Measurements from ENCODE around the gene F12.
"Not testable (repeated sequence)": the region's sequence is repeated elsewhere in the genome, so short reads cannot be mapped to it uniquely, and the experiment has no call there.

The F12 gene

DNA sequence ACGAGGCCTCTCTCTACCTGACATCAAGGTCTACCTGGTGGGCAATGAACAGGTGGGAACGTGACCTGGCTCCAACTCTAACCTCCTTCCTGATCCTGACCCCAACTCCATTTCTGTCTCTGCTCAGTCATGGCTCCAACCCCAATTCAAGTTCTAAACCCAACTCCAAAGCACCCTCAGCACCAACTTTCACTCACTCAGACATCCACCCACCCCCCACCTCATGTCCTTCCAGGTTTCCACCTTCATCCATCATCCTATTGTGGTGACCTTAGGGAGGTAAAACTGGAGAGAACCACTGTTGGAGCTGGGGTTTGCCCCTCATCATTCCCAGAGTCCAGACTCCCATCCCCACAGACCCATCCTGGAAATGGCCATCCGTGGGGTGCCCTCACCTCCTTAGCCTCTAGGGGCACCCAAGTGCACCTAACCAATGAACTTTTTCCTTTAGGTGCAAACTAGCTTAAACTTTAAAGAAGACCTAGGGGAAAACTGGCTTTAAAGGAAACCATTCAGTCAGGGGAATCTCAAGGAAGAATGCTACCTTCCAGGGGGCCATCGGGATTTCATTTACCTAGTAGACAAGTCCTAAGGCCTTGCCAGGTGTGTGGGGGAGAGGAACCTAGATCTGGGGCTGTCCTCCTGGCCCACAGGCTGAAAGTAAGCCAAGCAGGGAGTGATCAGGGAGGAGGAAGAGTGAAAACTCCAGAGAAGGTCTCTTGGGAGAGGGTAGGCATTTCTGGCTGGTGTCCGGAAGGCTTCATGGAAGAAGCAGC, 40.3 kb downstream of the F12 start:
- DNase-seq (ENCODE audit: low read depth) = no peak

DNA sequence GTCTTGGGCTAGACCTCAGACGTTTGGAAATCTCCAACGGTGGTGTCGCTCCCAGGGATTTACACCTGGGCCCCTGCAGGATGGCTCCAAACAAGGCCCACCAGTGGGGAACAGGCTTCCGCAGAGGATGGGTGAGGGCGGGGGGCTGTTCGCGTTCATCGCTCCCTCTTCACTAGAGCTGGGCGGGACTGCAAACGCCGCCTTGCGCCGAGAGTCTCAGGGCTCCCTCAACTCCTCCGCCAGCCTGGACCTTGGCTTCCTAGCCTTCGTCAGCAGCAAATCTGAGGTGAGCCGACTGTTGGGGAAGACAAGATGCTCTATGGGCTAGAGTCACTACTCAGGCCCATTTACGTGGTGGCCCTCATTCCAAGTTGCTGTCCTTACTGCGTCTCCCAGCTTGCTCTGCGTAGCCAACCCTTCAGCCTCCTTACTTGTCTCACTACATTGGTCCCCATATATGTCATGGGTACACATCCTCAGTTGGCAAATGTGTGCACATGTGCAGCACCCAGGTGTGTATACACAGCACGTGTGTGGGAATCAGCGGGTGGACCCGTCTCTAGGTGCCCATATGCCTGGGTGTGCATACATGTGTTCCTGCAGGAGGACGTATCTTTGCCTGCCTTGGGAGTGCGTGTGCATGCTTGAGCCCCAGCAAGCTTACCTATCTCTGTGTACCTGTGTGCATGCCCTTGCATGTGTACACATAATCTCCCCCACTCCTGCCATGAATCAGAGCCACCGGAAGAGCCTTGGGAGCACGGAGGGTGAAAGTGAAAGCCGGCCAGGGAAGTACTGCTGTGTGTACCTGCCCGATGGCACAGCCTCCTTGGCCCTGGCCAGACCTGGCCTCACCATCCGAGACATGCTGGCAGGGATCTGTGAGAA, 41.1 kb downstream of the F12 start:
- no peak for DNase-seq (ENCODE audit: low read depth)

DNA sequence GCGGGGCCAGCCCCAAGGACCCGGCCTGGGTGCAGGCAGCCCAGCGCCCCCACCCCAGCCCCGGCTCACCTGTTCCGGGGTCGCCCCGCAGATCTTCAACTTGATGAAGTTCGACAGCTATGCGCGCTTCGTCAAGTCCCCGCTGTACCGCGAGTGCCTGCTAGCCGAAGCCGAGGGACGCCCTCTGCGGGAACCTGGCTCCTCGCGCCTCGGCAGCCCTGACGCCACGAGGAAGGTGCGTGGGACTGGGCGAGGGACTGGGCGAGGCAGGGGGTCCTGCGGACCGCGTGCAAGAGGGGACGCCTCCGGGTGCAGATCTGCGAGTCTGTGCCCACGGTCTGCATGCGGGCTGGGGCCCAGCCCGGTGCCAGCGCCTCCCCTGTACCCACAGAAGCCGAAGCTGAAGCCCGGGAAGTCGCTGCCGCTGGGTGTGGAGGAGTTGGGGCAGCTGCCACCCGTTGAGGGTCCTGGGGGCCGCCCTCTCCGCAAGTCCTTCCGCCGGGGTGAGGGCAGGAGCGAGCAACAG, 42.0 kb downstream of the F12 start:
- no peak for DNase-seq (ENCODE audit: low read depth)

DNA sequence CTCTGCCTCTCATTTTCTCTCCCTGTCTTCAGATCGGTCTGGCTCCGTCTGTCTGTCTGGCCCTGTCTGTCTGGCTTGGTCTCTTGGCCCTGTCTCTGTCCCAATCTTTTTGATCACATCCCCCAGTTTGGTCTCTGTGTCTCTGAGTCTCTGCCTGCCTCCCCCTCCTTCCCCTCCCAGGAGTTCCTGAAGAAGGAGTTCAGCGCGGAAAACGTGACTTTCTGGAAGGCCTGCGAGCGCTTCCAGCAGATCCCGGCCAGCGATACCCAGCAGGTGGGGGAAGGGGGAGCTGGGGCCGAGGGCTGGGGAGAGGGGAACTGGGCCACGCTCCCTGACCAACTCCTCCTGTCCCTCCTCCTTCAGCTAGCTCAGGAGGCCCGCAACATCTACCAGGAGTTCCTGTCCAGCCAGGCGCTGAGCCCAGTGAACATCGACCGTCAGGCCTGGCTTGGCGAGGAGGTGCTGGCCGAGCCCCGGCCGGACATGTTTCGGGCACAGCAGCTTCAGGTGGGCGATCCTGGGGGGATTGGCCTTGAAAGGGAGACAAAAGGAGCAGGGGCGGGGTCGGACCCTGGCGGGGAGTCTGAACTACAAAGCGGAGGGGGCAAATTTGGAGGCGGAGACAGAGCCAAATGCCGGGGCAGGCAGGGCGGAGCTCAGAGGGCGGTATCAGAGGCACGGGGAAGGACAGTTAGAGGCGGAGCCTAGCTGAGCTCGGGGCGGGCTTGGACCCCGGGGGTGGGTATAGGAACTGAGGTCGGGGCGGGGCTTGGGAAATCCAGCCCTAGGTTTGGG, 42.6 kb downstream of the F12 start:
- no peak for DNase-seq (ENCODE audit: low read depth)

DNA sequence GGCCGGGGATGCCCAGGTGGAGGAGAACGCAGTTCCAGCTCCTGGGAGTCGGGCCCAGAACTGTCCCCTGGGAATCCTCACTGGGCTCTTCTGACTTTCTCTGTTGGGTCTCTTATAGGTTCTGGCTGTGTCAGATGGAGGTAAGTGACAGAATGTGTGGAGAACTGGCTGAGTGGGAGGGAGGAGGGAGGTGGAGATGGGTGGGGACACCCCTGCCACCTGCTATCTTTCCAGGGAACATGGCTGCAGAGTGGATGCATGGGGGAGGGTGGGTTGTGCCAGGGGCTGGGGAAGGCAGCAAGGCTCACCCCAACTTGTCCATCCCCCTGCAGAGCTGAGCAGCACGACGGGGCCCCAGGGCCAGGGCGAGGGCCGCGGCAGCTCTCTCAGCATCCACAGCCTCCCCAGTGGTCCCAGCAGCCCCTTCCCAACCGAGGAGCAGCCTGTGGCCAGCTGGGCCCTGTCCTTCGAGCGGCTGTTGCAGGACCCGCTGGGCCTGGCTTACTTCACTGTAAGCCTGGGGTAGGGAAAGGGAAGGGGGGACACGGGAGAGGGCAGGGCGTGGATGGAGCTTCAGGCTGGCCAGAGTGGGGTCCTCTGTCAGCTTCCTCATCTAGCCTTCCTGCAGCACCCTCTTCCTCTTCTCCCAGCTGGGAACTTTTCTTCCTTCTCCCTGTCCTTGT, 43.4 kb downstream of the F12 start:
- no peak for DNase-seq (ENCODE audit: low read depth)

DNA sequence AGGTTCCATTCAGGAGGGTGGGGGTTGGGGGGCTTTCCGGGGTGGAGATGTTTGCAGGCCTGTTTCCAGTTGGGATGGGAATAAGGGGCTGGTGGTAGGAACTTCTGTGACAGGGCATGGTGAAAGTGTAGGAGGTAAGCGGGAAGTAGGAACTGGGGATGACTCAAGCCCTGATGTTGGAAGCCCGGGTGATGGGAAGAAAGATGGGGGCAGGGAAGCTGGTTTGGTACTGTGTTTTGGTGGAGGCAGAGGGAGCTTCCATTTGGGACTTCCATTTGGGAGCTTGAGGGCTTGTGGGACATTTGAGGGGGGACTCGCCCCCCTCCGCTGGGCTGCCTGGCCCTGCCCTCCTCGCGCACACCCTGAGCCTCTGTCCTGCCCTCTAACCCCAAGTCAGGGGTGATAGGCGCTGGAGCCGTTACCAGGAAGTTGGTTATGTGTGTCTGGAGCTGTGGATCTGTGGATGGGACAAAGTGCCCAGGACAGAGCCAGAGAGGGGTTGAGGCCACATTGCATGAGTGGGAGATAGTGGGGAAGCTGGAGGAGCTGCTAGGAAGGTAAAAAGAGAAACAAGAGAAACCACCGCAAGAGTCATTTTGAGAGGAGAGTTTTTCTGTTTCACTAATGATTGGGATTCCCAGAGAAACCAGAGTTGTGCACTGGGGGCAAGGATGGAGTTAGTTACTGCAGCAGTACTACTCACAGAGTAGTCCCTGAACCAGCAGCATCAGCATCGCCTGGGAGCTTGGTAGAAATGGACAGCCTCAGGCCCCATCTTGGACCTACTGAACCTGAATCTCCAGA, 45.0 kb downstream of the F12 start:
- DNase-seq (ENCODE audit: low read depth) = no peak

DNA sequence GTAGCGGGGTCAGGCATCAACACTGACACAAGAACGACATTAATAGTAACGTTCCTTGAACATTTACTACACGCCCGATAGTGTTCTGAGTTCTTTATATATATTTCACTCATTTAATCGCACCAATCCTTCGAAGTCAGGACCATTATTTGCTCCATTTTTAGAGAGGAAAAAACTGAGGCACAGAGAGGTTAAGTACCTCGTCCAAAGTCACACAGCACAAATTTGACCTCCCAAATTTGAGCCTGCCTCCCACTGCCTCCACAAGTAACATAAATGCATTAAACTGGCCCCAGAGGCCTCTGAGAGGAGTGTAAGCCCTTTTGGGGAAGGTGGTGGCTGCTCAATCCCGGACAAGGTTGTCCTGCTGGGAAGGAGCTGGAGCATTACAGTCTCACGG, 45.8 kb downstream of the F12 start:
- DNase-seq (ENCODE audit: low read depth) = no peak

DNA sequence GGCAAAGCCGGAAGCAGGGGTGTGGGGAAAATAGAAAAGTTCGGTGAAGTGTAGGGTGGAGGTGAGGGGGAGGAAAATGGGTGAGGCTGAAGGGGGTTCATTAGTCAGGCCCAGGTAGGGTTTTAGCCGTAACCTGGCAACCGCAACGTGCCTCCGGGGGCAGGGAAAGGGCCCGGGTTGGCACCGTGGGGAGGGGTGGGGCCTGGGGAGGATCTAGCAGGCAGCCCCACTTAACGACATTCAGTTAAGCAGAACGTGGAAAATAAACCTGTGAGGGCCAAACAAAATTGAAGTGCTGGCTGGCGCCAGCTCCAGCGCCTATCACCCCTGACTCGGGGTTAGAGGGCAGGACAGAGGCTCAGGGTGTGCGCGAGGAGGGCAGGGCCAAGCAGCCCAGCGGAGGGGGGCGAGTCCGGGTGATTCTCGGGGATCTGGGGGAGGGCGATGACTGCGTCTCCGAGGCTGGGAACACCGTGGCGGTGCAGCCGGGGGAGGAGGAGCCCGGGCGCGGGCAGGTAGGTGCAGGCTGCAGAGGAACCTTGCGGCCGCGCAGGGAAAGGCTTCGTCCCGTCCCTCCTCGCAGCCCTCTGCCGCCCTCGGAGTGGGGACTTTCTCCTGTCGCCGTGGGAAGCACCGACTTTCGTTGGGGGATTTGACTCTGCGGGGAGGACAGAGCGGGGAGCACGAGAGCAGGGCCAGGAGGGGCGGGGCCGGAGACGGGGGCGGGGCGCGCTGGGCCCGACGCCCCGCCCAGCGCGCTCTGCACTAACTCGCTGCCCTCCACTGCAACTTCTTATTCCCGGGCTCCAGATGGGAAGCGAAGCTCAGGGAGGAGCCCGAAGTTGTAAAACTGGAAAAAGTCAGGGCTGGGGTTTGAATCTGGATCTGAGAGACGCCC, 46.5 kb downstream of the F12 start:
- peak; percentile 62 for DNase-seq (ENCODE audit: low read depth)

DNA sequence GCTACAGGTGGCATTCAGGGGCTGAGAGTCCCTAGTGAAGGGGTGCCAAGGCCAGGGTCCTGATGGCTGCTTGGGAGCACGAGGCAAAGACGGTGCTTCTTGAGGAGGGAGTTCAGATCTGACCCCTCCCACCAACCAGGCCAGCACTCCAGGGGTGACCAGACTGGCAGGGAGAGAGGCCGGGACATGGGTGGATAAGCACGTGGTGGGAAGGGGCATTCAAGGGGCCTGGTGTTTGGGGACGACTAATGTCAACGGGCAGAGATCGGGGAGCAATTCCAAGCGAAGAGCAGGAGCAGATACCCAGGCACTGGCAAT, 47.1 kb downstream of the F12 start:
- DNase-seq (ENCODE audit: low read depth) = no peak

DNA sequence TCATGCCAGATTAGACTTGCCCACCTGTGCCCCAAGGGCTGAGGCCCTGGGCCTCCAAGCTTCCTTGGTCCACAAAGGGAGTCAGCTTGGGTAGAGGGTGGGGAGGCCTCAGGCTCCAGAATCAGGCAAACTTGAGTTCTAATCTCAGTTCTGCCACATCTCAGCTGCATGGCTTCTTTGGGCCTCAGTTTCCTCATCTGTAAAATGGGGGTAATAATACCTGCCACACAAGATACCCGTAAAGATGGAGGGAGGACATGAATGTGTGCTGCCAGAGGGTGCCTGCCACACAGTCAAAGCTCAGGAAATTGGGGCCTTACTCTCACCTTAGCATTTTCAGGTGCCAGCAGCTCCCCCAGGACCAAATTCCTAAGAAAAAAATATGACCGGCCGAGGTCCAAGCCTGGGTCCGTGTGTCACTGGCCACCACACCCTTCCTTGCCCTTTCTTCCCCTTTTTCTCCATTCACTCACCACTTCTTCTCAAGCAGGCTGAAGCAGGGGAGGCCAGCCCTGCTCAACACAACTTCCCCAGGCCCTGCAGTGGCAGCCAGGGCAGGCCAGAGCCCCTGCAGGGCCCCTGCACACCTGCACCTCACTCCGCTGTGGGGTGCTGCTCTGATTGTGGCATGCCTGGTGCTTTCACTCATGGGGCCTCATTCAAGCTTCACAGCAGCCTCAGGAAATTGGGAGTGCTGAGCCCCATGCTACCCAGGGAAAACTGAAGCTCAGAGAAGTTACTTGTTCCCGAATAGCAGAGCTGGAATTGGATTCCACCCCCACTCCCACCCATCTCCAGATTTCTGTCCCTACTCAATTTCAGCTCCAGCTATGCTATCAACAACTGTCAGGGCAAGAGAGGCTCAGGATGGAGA, 47.7 kb downstream of the F12 start:
- DNase-seq (ENCODE audit: low read depth) = no peak

DNA sequence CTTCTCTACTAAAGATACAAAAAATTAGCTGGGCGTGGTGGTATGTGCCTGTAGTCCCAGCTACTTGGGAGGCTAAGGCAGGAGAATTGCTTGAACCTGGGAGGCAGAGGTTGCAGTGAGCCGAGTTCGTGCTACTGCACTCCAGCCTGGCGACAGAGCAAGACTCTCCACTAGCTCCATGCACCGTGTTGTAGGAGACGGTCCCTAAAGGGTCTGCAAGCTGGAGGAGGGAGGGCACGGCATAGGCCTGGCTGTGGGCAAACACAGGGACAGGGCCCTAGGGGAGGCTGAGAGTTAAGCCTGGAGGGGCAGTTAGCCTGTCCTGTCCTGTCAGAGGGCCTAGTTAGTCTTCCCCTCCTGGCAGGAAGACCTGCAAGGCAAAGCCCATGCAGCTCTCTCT, 48.6 kb downstream of the F12 start:
- not testable (repeated sequence) for DNase-seq (ENCODE audit: low read depth)

DNA sequence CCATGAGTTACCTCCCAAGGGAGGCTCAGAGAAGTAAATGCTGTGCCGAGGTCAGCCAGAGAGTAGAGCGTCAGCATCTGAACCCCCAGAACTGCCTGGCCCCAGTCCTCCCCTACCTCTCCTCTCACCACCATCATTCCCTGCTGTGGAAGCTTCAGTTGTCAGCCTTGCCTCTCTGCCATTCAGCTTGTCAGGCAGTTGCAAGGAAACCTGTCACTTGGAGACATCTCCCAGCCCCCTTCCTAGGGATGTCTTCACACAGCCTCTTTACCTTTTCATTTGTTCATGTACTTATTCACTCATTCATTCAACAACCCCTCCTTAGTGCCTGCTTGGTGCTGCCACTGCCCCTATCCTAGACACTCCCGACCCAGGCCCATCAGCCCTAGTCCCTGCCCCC, 49.5 kb downstream of the F12 start:
- no peak for DNase-seq (ENCODE audit: low read depth)

DNA sequence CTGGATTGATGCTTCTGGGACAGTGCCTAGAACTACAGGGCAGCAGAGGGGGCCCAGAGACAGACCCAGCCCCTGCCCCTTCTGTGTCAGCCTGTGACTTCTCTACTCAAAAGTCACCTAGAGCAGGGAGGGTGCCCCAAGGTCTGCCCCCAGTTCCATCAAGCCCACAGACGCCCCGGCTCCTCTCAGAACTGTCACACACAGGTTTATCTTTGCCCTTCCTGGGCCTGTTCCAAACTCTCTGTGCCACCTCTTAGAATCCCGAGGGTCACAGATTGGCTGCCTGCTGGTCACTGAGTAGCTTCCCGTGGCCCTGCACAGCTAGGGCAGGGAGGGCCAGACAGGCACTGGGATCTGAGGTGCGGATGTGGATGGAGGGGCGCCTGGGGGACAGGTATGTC, 49.9 kb downstream of the F12 start:
- DNase-seq (ENCODE audit: low read depth) = no peak

DNA sequence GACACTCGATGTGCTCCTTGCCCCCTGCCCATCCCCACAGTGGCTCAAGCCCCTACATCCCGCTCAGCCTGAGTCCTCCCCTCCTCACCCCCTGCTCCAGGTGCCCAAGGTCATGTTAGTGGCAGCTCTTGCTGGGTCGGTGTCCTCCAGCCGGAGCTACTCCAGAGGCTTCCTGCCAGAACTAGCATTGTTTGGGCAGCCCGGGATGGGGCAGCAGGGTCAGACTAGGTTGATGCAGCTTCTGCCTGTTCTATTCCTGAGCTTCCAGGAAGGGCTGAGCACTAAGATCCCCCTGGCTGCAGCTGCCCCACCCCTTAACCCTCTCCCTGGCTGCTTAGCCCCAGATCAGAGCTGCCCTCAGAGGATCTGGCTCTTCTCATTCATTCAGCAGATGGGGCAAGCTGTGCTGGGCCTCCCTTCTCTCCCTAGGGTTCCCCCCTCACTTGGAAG, 51.0 kb downstream of the F12 start:
- no peak for DNase-seq (ENCODE audit: low read depth)

DNA sequence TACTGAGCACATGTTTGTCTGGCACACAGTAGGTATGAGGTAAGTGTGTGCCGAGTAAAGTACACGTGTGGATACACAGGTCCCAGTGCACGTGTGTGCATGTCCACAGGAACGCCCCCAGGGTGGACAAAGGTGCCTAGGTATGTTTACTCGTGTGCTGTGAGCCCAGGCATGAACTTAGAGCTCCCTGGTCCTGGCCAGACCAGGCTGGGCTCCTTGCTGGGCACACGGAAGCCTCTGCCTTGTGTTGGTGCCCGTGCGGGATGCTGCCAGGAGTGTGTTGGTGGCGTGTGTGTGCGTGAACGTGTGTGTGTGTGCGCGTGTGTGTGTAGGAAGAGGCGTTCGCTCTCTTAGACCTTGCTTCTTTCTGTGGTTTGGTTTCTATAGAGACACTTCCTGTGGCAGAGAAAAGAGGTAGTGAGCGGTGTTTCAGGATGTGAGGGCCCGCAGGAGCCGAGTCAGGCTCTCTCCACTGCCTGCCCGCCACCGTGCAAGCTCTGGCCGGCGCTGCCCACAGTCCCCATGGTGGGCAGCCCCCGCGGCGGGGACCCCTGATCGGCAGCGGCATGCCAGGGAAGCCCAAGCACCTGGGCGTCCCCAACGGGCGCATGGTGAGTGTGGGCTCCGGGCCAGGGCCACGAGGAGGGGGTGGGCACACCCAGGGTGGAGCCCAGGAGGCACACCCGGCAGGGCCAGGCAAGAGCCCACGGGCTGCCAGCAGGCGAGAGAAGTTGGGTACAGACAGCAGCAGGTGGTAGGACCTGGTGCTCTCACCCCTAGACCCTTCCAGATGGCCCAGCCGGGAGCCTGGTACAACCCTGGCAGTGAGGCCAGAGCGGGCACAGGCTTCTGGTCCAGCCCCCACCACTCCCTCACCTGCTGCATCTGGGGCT, 51.7 kb downstream of the F12 start, which contains the start of gene RGS14:
Gene RGS14, plus strand, starts transcription at position 466 of the 893 bp plus-strand sequence. Its CDS starts 101 bp downstream, at position 567.
- DNase-seq (ENCODE audit: low read depth) = peak; percentile 48

DNA sequence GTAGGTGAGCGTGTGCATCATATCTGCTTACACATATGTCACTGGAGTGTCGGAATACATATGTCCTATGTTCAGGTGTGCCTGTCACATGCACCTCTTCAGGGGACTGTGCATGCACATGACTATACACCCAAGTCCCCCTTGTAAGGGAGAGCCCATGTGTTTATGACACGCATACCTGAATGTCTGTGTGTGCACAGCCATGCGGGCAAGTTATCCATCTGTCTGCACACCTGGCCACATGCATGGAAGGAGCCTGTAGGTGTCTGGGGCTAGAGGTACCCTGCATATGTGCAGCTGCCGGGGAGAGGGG, 52.3 kb downstream of the F12 start:
- no peak for DNase-seq (ENCODE audit: low read depth)

DNA sequence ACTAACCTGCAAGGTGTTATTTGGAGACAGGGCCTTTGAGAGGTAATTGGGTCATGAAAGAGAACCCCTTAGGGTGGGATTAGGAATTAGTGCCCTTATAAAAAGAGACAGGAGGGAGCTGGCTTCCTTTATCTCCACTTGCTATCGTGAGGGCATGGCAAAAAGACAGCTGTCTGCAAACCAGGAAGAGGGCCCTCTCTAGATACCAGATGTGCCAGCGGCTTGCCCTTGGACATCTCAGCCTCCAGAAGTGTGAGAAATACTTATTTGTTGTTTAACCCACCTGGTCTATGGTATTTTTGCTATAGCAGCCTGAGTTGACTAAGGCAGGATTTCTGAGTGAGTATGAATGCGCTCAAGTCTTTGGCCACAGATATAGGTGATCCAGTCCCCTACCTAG, 52.6 kb downstream of the F12 start:
- no peak for DNase-seq (ENCODE audit: low read depth)

DNA sequence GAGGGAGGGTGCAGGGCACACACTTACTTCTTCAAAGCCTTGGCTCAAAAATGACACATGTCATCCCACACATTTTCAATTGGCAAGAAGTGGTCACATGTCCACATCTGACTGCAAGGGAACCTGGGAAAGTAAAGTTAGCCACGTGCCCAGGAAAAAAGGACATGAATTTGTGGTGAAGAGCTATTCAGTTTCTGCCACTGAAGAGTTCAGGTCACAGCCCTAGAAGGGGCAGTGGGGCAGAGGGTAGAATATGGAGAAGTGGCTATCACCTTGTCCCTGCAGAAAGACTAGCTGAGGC, 53.5 kb downstream of the F12 start:
- DNase-seq (ENCODE audit: low read depth) = no peak
